ENCODE measurements around the gene ATP7A. TPM values are rescaled to one million over a fixed set of nuclear protein-coding genes. Genes with fewer than 3 reads are reported as not detected.

ATP7A gene
- polyA plus RNA-seq, 1 of the 3 experiments (the other 2 are of a cell fraction) = 1.7 TPM

GRCh38 chrX:78029663-78030062, 119.2 kb downstream of the ATP7A start (continued):
- TF ChIP-seq MAX (IDR thresholded peaks at IDR 0.05; ENCODE audit: low read depth) (no peak), CHD2 (IDR thresholded peaks at IDR 0.05; ENCODE audit: low read length, partially characterized antibody) (no peak), RXRA (IDR thresholded peaks at IDR 0.05; ENCODE audit: borderline replicate concordance, low read depth) (no peak), RCOR1 (IDR thresholded peaks at IDR 0.05; ENCODE audit: low read length) (no peak)

GRCh38 chrX:78035061-78035460, 124.6 kb downstream of the ATP7A start:
- Histone ChIP-seq H3K9me2 (no peaks in the 10 kb centered on the region), H3K36me3 (replicated peaks in 1 of 2; ENCODE audit: control insufficient read depth in 1 of 2, insufficient read depth in 2 of 2, low read length in 1 of 2) (no peaks in the 10 kb centered on the region), H3K9ac (no peak overlapping the region), H3K27me3 (ENCODE audit: insufficient read depth) (peaks cover 4% of the 10 kb centered on the region; the same call in 1 of the 2 replicates), H3K27ac (ENCODE audit: low read depth in 2 of 2, low read length in 1 of 2) (no peak overlapping the region), H4K20me1 (ENCODE audit: insufficient read depth) (no peaks in the 10 kb centered on the region), H3K4me1 (ENCODE audit: control insufficient read depth in 1 of 2, insufficient read depth in 2 of 2, low read depth in 1 of 2, low read length in 1 of 2) (no peaks in the 10 kb centered on the region), H3K4me2 (no peak overlapping the region), H3K4me3 (ENCODE audit: low read depth in 2 of 2, low read length in 1 of 2) (no peak overlapping the region), H3F3A (replicated peaks; ENCODE audit: insufficient read depth) (no peaks in the 10 kb centered on the region), H3K79me2 (ENCODE audit: insufficient read depth) (no peaks in the 10 kb centered on the region), H3K9me3 (no peaks in the 10 kb centered on the region), H2AFZ (ENCODE audit: low read depth) (no peak overlapping the region)
- POLR2A ChIA-PET = no interaction called here
- TF ChIP-seq CTCF (IDR thresholded peaks at IDR 0.05) (no peak), TCF12 (IDR thresholded peaks at IDR 0.05) (no peak), RAD21 (IDR thresholded peaks at IDR 0.05; ENCODE audit: low read length) (no peak), MAX (IDR thresholded peaks at IDR 0.05; ENCODE audit: low read depth) (no peak), FOXJ3 (CRISPR knock-in tag; IDR thresholded peaks at IDR 0.05) (no peak), RCOR1 (IDR thresholded peaks at IDR 0.05; ENCODE audit: low read length) (no peak), SIN3A (IDR thresholded peaks at IDR 0.05; ENCODE audit: borderline replicate concordance, low read depth, low read length) (no peak), JUND (IDR thresholded peaks at IDR 0.05) (no peak)
- WGBS (ENCODE audit: low lambda C conversion rate) = 46% methylated on average over 6 of the region's 6 CpGs
- no peak for DNase-seq
- CTCF ChIA-PET = interaction anchor here (1.2 kb wide), 1 partner anchor 10 kb away, joined by 4 read pairs; no protein-coding TSS in a partner anchor

GRCh38 chrX:78037881-78038280, 127.4 kb downstream of the ATP7A start:
- Histone ChIP-seq H3K9me3 (no peaks in the 10 kb centered on the region), H3K79me2 (ENCODE audit: insufficient read depth) (no peaks in the 10 kb centered on the region), H3K4me3 (ENCODE audit: low read depth in 2 of 2, low read length in 1 of 2) (no peak overlapping the region), H3K36me3 (replicated peaks in 1 of 2; ENCODE audit: control insufficient read depth in 1 of 2, insufficient read depth in 2 of 2, low read length in 1 of 2) (no peaks in the 10 kb centered on the region), H3K27ac (ENCODE audit: low read depth in 2 of 2, low read length in 1 of 2) (no peak overlapping the region), H3K4me2 (no peak overlapping the region), H4K20me1 (ENCODE audit: insufficient read depth) (no peaks in the 10 kb centered on the region), H2AFZ (ENCODE audit: low read depth) (no peak overlapping the region), H3K9me2 (no peaks in the 10 kb centered on the region), H3F3A (replicated peaks; ENCODE audit: insufficient read depth) (no peaks in the 10 kb centered on the region), H3K9ac (no peak overlapping the region), H3K27me3 (ENCODE audit: insufficient read depth) (peaks cover 4% of the 10 kb centered on the region; the same call in 1 of the 2 replicates), H3K4me1 (ENCODE audit: control insufficient read depth in 1 of 2, insufficient read depth in 2 of 2, low read depth in 1 of 2, low read length in 1 of 2) (no peaks in the 10 kb centered on the region)
- WGBS (ENCODE audit: low lambda C conversion rate) = 55% methylated on average over 3 of the region's 3 CpGs
- TF ChIP-seq MEF2A (IDR thresholded peaks at IDR 0.05; ENCODE audit: borderline replicate concordance, low read depth) (no peak), YY1 (IDR thresholded peaks at IDR 0.05; ENCODE audit: low read depth) (no peak)
- ChIA-PET CTCF (interaction anchor here (1.5 kb wide), 1 partner anchor 8 kb away, joined by 3 read pairs; no protein-coding TSS in a partner anchor), POLR2A (no interaction called here)
- DNase-seq = no peak
